ENCODE results near the gene ATP11A. TPM values are rescaled to one million over a fixed set of nuclear protein-coding genes. Genes with fewer than 3 reads are reported as not detected.

ATP11A gene
- total and polyA plus RNA-seq, 10 of the 15 experiments (the other 5 are each of a cell fraction or from before 2014, with no cell fraction given) = 1.4 to 69.6 (median 14.4) TPM

DNA sequence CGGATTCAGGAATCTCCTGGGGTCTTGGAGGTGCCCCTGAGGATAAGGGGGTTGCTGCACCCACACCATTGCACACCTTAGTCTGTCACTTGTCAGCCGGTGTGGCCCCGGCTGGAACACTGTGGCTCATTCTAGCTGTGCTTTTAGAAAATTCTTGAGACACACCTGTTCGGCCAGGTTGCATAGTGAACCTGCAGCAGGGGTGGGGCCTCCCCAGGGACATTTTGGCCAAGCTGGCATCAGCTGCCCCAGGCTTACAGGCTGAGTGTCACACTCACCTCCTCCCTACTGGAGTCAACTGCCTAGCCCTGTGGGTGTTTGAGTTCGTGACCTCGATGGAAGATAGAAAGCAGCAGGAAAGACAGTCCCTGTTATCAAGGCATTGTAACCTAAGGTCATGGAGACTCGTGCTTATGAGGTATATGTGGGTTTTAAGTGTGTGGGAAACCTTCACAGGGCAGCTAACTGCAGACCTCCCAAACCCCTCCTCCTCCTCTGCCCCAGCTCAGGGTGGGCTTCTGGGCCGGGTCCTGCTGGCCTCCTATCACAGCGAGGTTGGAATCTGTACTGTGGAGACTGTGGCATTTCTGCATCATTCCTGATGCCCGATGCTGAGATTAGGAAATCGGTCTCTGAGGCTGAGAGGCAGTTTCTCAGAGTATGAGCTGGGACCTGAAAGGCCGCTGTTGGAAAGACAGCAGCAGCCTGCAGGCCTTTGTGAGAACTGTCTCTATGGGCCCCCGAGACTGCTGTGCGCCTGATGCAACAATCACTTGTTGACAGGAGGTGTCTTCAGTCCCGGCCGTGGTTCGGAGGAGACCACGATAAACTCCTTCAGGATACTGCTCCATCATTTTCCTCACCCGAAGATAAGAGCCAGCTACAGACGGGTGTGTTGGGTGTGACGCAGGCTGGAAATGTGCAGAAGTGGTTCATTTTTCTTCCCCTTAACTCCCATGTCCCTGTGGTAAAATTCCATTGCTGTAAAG lies 72.2 kb downstream of the ATP11A start:
- Histone ChIP-seq H3K9ac (ENCODE audit: control insufficient read depth, insufficient read depth, low read length) (no peak overlapping the region), H3K27me3 (replicated peaks in 1 of 2; ENCODE audit: control insufficient read depth in 2 of 2, insufficient read depth in 2 of 2, low read length in 1 of 2) (no peaks in the 10 kb centered on the region), H3K4me3 (no peak overlapping the region), H3K4me1 (ENCODE audit: control insufficient read depth, insufficient read depth, low read length) (no peaks in the 10 kb centered on the region; the same call in 1 of the 2 replicates), H2AFZ (ENCODE audit: control insufficient read depth, low read depth, low read length) (no peak overlapping the region), H3K79me2 (ENCODE audit: control insufficient read depth, insufficient read depth, low read length) (no peaks in the 10 kb centered on the region; the same call in 1 of the 2 replicates), H3K9me3 (replicated peaks; ENCODE audit: control insufficient read depth, insufficient read depth, low read length) (no peaks in the 10 kb centered on the region; the same call in 2 of the 3 replicates), H3K4me2 (ENCODE audit: control insufficient read depth, insufficient read depth) (no peak overlapping the region), H3K36me3 (ENCODE audit: control insufficient read depth in 2 of 2, insufficient read depth in 2 of 2, low read length in 1 of 2) (no peaks in the 10 kb centered on the region), H3K27ac (ENCODE audit: control insufficient read depth, insufficient read depth) (no peak overlapping the region), H4K20me1 (ENCODE audit: control insufficient read depth, insufficient read depth) (no peaks in the 10 kb centered on the region)
- ChIA-PET SMC1A (ENCODE audit: uncharacterized antibody, unreplicated experiment) (no interaction called here), CTCF (no interaction called here), RAD21 (ENCODE audit: unreplicated experiment) (no interaction called here), POLR2A (no interaction called here)
- WGBS (ENCODE audit: insufficient coverage, insufficient replicate concordance, low lambda C conversion rate, missing lambda C conversion rate) = 85% methylated on average over 21 of the region's 21 CpGs
- intact Hi-C loops (cut with micrococcal nuclease; ENCODE audit: unreplicated experiment) = no loop called here
- in situ Hi-C loops (cut with MboI) = no loop called here
- DNase-seq (ENCODE audit: low read depth, low spot score) = no peak
- FAIRE-seq = no peak
- no peak for ATAC-seq
- BruUV-seq (replicated peaks) = no TSS peak
- TF ChIP-seq JUND (IDR thresholded peaks at IDR 0.05; ENCODE audit: low read depth, low read length) (no peak), NFIC (IDR thresholded peaks at IDR 0.05; ENCODE audit: low read depth, low read length) (no peak), PAX5 (IDR thresholded peaks at IDR 0.05; ENCODE audit: borderline replicate concordance, low read depth, low read length) (no peak), FOS (IDR thresholded peaks at IDR 0.05; ENCODE audit: borderline replicate concordance, extremely low read depth, insufficient read length) (no peak), KLF5 (IDR thresholded peaks at IDR 0.05; ENCODE audit: partially characterized antibody) (no peak), KAT2A (conservative IDR thresholded peaks at IDR 0.05; ENCODE audit: control insufficient read depth, low read depth, low read length) (no peak)

- Histone ChIP-seq H3K4me3 (no peak overlapping the region), H3K27me3 (replicated peaks in 1 of 2; ENCODE audit: control insufficient read depth in 2 of 2, insufficient read depth in 2 of 2, low read length in 1 of 2) (no peaks in the 10 kb centered on the region), H3K9me3 (replicated peaks; ENCODE audit: control insufficient read depth, insufficient read depth, low read length) (no peaks in the 10 kb centered on the region; the same call in 2 of the 3 replicates), H4K20me1 (ENCODE audit: control insufficient read depth, insufficient read depth) (no peaks in the 10 kb centered on the region), H3K27ac (ENCODE audit: control insufficient read depth, insufficient read depth) (no peak overlapping the region), H2AFZ (ENCODE audit: control insufficient read depth, low read depth, low read length) (no peak overlapping the region), H3K4me2 (ENCODE audit: control insufficient read depth, insufficient read depth) (no peak overlapping the region), H3K4me1 (ENCODE audit: control insufficient read depth, insufficient read depth, low read length) (peaks cover 4% of the 10 kb centered on the region), H3K79me2 (ENCODE audit: control insufficient read depth, insufficient read depth, low read length) (no peaks in the 10 kb centered on the region; the same call in 1 of the 2 replicates), H3K36me3 (ENCODE audit: control insufficient read depth in 2 of 2, insufficient read depth in 2 of 2, low read length in 1 of 2) (no peaks in the 10 kb centered on the region), H3K9ac (ENCODE audit: control insufficient read depth, insufficient read depth, low read length) (no peak overlapping the region)
- DNase-seq (ENCODE audit: low read depth, low spot score) (no peak), ATAC-seq (no peak), FAIRE-seq (no peak)
- SMC1A ChIA-PET (ENCODE audit: uncharacterized antibody, unreplicated experiment) = no interaction called here
- CTCF ChIA-PET = no interaction called here
- POLR2A ChIA-PET = no interaction called here
- BruUV-seq (replicated peaks) = no TSS peak
- in situ Hi-C loops (cut with MboI) (no loop called here), intact Hi-C loops (cut with micrococcal nuclease; ENCODE audit: unreplicated experiment) (no loop called here)
- WGBS (ENCODE audit: insufficient coverage, insufficient replicate concordance, low lambda C conversion rate, missing lambda C conversion rate) = 98% methylated on average over 19 of the region's 19 CpGs
- RAD21 ChIA-PET (ENCODE audit: unreplicated experiment) = no interaction called here
- no peak for TF ChIP-seq ATF2 (IDR thresholded peaks at IDR 0.05; ENCODE audit: low read length)
- no peak for TF ChIP-seq SMAD1 (IDR thresholded peaks at IDR 0.05; ENCODE audit: low read depth, partially characterized antibody)
- no peak for TF ChIP-seq NBN (IDR thresholded peaks at IDR 0.05)
- no peak for TF ChIP-seq FOXM1 (IDR thresholded peaks at IDR 0.05; ENCODE audit: low read depth, low read length)
- no peak for TF ChIP-seq RFX5 (IDR thresholded peaks at IDR 0.05; ENCODE audit: low read depth, low read length)
- TF ChIP-seq MTA3 (IDR thresholded peaks at IDR 0.05; ENCODE audit: borderline replicate concordance, low read length) = no peak
- TF ChIP-seq NR2F1 (conservative IDR thresholded peaks at IDR 0.05) = no peak
- no peak for TF ChIP-seq BHLHE40 (IDR thresholded peaks at IDR 0.05; ENCODE audit: borderline replicate concordance in 1 of 2, low read depth in 2 of 2, low read length in 1 of 2)
- no peak for TF ChIP-seq TBL1XR1 (IDR thresholded peaks at IDR 0.05; ENCODE audit: low read depth, low read length)
- TF ChIP-seq POLR2AphosphoS5 (IDR thresholded peaks at IDR 0.05; ENCODE audit: low read length) = no peak
Measured at GRCh38 chr13:112762690-112763080, 72.8 kb downstream of the ATP11A start.

Measured in GM12878 (cell line).